K562 (cell line): ENCODE results near the gene TFAP2A. TPM values are rescaled to one million over a fixed set of nuclear protein-coding genes. Genes with fewer than 3 reads are reported as not detected.

ENCODE experiments used
- ATAC-seq: fragments of 200-7000 bp; cut with Tn5 transposase; 3 replicates; pipeline ENCODE4 v1.9.1; 2020; ENCODE audit warnings: moderate library complexity
- BruUV-seq: library from RNA; stranded (reverse); fragments of 400-500 nt; replicated peaks from 2 replicates; lab custom pipeline; 2021; lab: Mats Ljungman, UMichigan
- CTCF ChIA-PET: fragments of 300-600 bp; formaldehyde crosslinking; extraction: SDS; loops from one replicate; lab custom pipeline; 2021; ENCODE audit warnings: low intra/inter-chr PET ratio; lab: Yijun Ruan, JAX
- POLR2A ChIA-PET: fragments of 300-600, 350-650 bp; sonication (Branson Sonifier 250); formaldehyde crosslinking; extraction: SDS; loops from one replicate; lab custom pipeline; 2021; ENCODE audit warnings: antibody characterized with exemption, inconsistent platforms; lab: Yijun Ruan, JAX
- DNase-seq, 4 experiments: peaks; one replicate each; pipeline versions ENCODE4 v3.0.0 to v3.0.0-alpha.2; 2011 to 2018; ENCODE audit warnings: low spot score in 3 of 4, mixed read lengths in 3 of 4; ENCODE audit errors: extremely low read depth in 1 of 4
- FAIRE-seq: peaks from 2 replicates; lab custom pipeline; 2011; peaks lifted over from hg19 to GRCh38; lab: Jason Lieb, UNC
- H2AFZ ChIP-seq: 2 replicates; pipeline ENCODE4 v1.6.0; 2011; ENCODE audit warnings: low read depth, low read length, control low read depth, inconsistent platforms
- H3K27ac ChIP-seq: fragments of 200-600 bp; 3 replicates; pipeline ENCODE4 v1.8.0; 2011; ENCODE audit warnings: low read depth, mild to moderate bottlenecking, control low read depth, inconsistent platforms, low read length, moderate library complexity, mixed read lengths; ENCODE audit errors: extremely low read depth
- H3K27me3 ChIP-seq, 2 experiments: fragments of 300-600 bp in 1 of 2; 2 replicates in 1 of 2; 3 replicates in 1 of 2; pipeline versions ENCODE4 v1.6.0 to v1.8.0; 2011; ENCODE audit warnings: inconsistent platforms in 2 of 2, low read length in 2 of 2, mild to moderate bottlenecking in 1 of 2, mixed read lengths in 1 of 2, moderate library complexity in 1 of 2; ENCODE audit not compliant: control insufficient read depth in 2 of 2, insufficient read depth in 2 of 2
- H3K36me3 ChIP-seq: fragments of 300-600 bp; 3 replicates; pipeline ENCODE4 v1.8.0; 2011; ENCODE audit warnings: mild to moderate bottlenecking, low read length, inconsistent platforms; ENCODE audit not compliant: control insufficient read depth, insufficient read depth
- H3K4me1 ChIP-seq, 2 experiments: fragments of 200-600 bp in 1 of 2; replicated peaks in 1 of 2; 2 replicates in 1 of 2; 3 replicates in 1 of 2; pipeline versions ENCODE4 v1.5.1 to v1.8.0; 2011; ENCODE audit warnings: inconsistent platforms in 2 of 2, low read length in 2 of 2, mild to moderate bottlenecking in 1 of 2, mixed read lengths in 1 of 2, moderate library complexity in 1 of 2; ENCODE audit not compliant: control insufficient read depth in 2 of 2, insufficient read depth in 2 of 2
- H3K4me2 ChIP-seq: 2 replicates; pipeline ENCODE4 v1.6.1; 2011; ENCODE audit warnings: low read length, control low read depth, inconsistent platforms, mixed read lengths; ENCODE audit not compliant: insufficient read depth
- H3K4me3 ChIP-seq: fragments of 200-600 bp; sonication (generic), shearing (Covaris generic); 2 replicates; pipeline ENCODE4 v1.5.1; 2016; ENCODE audit warnings: control low read depth, inconsistent platforms
- H3K79me2 ChIP-seq: fragments of 200-600 bp; 3 replicates; pipeline ENCODE4 v1.8.0; 2011; ENCODE audit warnings: low read length, inconsistent platforms; ENCODE audit not compliant: control insufficient read depth, insufficient read depth
- H3K9ac ChIP-seq, 2 experiments: 2 replicates each; pipeline versions ENCODE4 v1.6.0 to v1.6.1; 2011; ENCODE audit warnings: low read depth in 2 of 2, low read length in 2 of 2, control low read depth in 1 of 2, inconsistent platforms in 1 of 2, mild to moderate bottlenecking in 1 of 2, mixed read lengths in 1 of 2; ENCODE audit not compliant: insufficient read depth in 1 of 2
- H3K9me1 ChIP-seq: one replicate; pipeline ENCODE4 v1.6.0; 2011; ENCODE audit warnings: inconsistent platforms, mild to moderate bottlenecking, low read length, moderate library complexity; ENCODE audit not compliant: control insufficient read depth, insufficient read depth
- H3K9me3 ChIP-seq: replicated peaks from 2 replicates; pipeline ENCODE4 v1.5.1; 2011; ENCODE audit warnings: low read depth, low read length, inconsistent platforms; ENCODE audit not compliant: control insufficient read depth, insufficient read depth
- H4K20me1 ChIP-seq: replicated peaks from 2 replicates; pipeline ENCODE4 v1.6.1; 2011; ENCODE audit warnings: low read length, inconsistent platforms, mixed read lengths; ENCODE audit not compliant: control insufficient read depth, insufficient read depth
- ARID1B ChIP-seq: fragments of 450-650 bp; IDR thresholded peaks from 2 replicates; pipeline ENCODE4 v1.6.1; 2016; ENCODE audit warnings: antibody characterized with exemption, mild to moderate bottlenecking, inconsistent platforms
- BMI1 ChIP-seq: fragments of 150-350 bp; IDR thresholded peaks from 2 replicates; pipeline ENCODE4 v1.6.1; 2014; ENCODE audit warnings: low read length
- CBFA2T2 ChIP-seq: fragments of 450-650 bp; conservative IDR thresholded peaks from 2 replicates; pipeline ENCODE4 v1.6.1; 2017; ENCODE audit warnings: mild to moderate bottlenecking
- EWSR1 ChIP-seq: fragments of 450-650 bp; IDR thresholded peaks from 2 replicates; pipeline ENCODE4 v1.6.1; 2018; ENCODE audit warnings: borderline replicate concordance, mild to moderate bottlenecking, low read depth, moderate library complexity; ENCODE audit not compliant: partially characterized antibody
- NRF1 ChIP-seq, 2 experiments: fragments of 450-650 bp; IDR thresholded peaks in 1 of 2; conservative IDR thresholded peaks in 1 of 2; 2 replicates each; pipeline ENCODE4 v1.6.1; 2014; ENCODE audit warnings: mild to moderate bottlenecking in 2 of 2
- SMARCE1 ChIP-seq: fragments of 450-650 bp; IDR thresholded peaks from 2 replicates; pipeline ENCODE4 v1.7.1; 2016; ENCODE audit warnings: mild to moderate bottlenecking
- TEAD4 ChIP-seq, 2 experiments: sonication (generic) in 1 of 2; formaldehyde crosslinking in 1 of 2; IDR thresholded peaks; 2 replicates each; pipeline versions ENCODE4 v1.6.1 to v1.8.0; 2012 to 2022; ENCODE audit warnings: borderline replicate concordance in 1 of 2, inconsistent platforms in 1 of 2, low read length in 1 of 2, mild to moderate bottlenecking in 1 of 2, missing genetic modification reagents in 1 of 2
- ZBTB1 ChIP-seq: sonication (generic); formaldehyde crosslinking; IDR thresholded peaks from 2 replicates; pipeline ENCODE4 v1.8.1; 2023; ENCODE audit warnings: missing genetic modification reagents, low read depth, mild to moderate bottlenecking, borderline replicate concordance
- ZC3H4 ChIP-seq: sonication (generic); formaldehyde crosslinking; IDR thresholded peaks from 2 replicates; pipeline ENCODE4 v1.9.0; 2021; ENCODE audit warnings: missing genetic modification reagents, borderline replicate concordance
- WGBS: fragments of 100-300 bp; shearing (Covaris generic); methylation state at CpG from one replicate; pipeline ENCODE4 v1.1.6; 2016; ENCODE audit warnings: low coverage, mixed read lengths; ENCODE audit not compliant: insufficient coverage; ENCODE audit errors: missing lambda C conversion rate; 5-methylcytosine and 5-hydroxymethylcytosine counted together
- in situ Hi-C: fragments of 300-500 bp; cut with MboI; formaldehyde crosslinking; loops from 4 replicates; pipeline ENCODE4 v1.15.0; 2018; ENCODE audit warnings: inconsistent platforms, mixed read lengths
- intact Hi-C: fragments of 100-400 bp; cut with micrococcal nuclease; formaldehyde crosslinking; loops from 2 replicates; pipeline ENCODE4 v1.14.2; 2022
- polyA plus RNA-seq, 8 experiments: library from polyadenylated mRNA; depleted of rRNA in 4 of 8; stranded (reverse) in 5 of 8; unstranded in 3 of 8; fragments of >200 nt; fragmentation: Nextera tagmentation in 2 of 8; fragmentation: Illumina TruSeq in 1 of 8; extraction: Ambion mirVana in 2 of 8; extraction: Trizol in 1 of 8; gene quantifications; 2 replicates each; pipeline versions ENCODE4 v1.2.1 to v1.2.3, GENCODE V29; 2011 to 2014; ENCODE audit warnings: inconsistent platforms in 1 of 8, missing spikeins in 1 of 8
- total RNA-seq, 7 experiments: library from RNA; depleted of rRNA in 6 of 7; stranded (reverse); fragments of >200 nt in 6 of 7; fragmentation: Illumina TruSeq in 2 of 7; extraction: Trizol in 2 of 7; gene quantifications; 2 replicates each; pipeline versions ENCODE4 v1.2.1 to v1.2.3, GENCODE V29; 2011 to 2021; ENCODE audit warnings: low replicate concordance in 1 of 7
- TF ChIP-seq, protein P1 (sequence below): sonication (generic); formaldehyde crosslinking; IDR thresholded peaks from 2 replicates; pipeline ENCODE4 v1.8.0; 2022; ENCODE audit warnings: missing genetic modification reagents, mild to moderate bottlenecking, moderate library complexity, borderline replicate concordance
- TF ChIP-seq, protein P2 (sequence below): fragments of 450-650 bp; formaldehyde crosslinking; IDR thresholded peaks from 2 replicates; pipeline ENCODE4 v1.4.0; 2022; ENCODE audit warnings: missing genetic modification characterization
- TF ChIP-seq, protein P3 (sequence below): fragments of 450-650 bp; IDR thresholded peaks from 2 replicates; pipeline ENCODE4 v1.6.1; 2016; ENCODE audit warnings: low read depth, mild to moderate bottlenecking, moderate library complexity
- TF ChIP-seq, protein P4 (sequence below): fragments of 200-800 bp; sonication (Bioruptor generic); IDR thresholded peaks from 2 replicates; pipeline ENCODE4 v1.6.1; 2017; ENCODE audit warnings: missing genetic modification characterization, missing compliant biosample characterization
- TF ChIP-seq, protein P5 (sequence below), 2 experiments: fragments of 450-650 bp in 1 of 2; sonication (generic) in 1 of 2; formaldehyde crosslinking in 1 of 2; IDR thresholded peaks in 1 of 2; conservative IDR thresholded peaks in 1 of 2; 2 replicates each; pipeline versions ENCODE4 v1.6.1 to v1.8.1; 2016 to 2023; ENCODE audit warnings: mild to moderate bottlenecking in 2 of 2, moderate library complexity in 2 of 2, inconsistent platforms in 1 of 2, missing genetic modification reagents in 1 of 2

The TFAP2A gene
- total and polyA plus RNA-seq, 9 of the 15 experiments (the other 6 are each of a cell fraction or from before 2014, with no cell fraction given) = 0.14 to 0.53 (median 0.19) TPM; not detected in 1

DNA sequence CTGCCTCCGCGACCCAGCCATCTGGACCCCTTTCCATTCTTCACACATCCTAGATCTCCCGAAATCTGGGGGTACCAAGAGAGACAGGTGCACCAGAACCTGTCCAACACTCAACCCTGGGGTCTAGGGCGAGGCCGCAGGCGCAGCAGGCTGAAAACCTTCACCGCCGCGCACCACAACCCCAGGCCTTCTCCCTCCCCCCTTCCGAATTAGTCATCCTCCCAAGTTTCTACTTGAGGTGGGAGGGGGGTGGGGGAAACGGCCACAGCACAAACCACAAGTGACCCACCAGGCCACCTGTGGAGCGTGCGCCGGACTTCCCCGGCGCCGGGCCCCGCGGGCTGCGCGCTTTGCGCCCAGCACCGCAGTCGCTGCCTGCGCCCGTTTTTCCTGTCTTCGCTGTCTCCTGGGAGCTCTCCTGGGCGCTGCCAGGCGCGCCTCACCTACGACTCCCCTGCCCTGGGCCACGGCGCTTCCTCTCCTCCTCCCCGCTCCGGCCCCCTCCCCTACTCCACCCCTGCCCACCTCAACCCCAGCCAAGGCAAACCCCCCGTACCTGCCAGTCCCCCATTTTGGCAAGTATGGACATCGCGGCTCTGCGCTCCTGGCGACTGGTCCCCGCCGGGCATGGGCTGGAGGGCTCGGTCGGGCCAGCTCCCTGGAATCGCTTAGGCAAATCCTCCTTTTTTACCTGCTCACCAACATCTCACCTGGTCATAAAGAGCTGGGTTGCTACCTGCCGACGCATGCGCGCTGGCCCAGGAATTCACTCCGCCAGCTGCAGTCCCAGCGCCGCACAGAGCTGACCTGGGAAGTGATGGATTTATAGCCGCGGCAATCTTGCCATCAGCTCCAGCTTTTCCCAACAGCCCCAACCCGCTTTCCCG, 4.2 kb upstream of the TFAP2A start:
- no peaks in the 10 kb centered on the region; the same call in 1 of the 2 replicates for H4K20me1 ChIP-seq
- H3K4me2 ChIP-seq = no peak overlapping the region
- no peaks in the 10 kb centered on the region for H3K9me1 ChIP-seq
- intact Hi-C loops = no loop called here
- whole genome bisulfite sequencing = 8% methylated on average over 32 of the region's 56 CpGs
- in situ Hi-C loops = no loop called here
- H3K27me3 ChIP-seq = peaks cover 47 to 84% of the 10 kb centered on the region in 2 experiments
- H3K4me3 ChIP-seq = no peak overlapping the region
- 0 out of 4 replicates have a peak overlapping the region, but pooled peaks of 1 of the 2 experiments have one; percentile 28 for H3K9ac ChIP-seq
- peaks cover 0 to 58% of the 10 kb centered on the region in 2 experiments; a peak in 3 of 5 replicates for H3K4me1 ChIP-seq
- ATAC-seq = peak; percentile 24
- POLR2A ChIA-PET = interaction anchor here (1.0 kb wide), 1 partner anchor 15 kb away, joined by 3 read pairs; no protein-coding TSS in a partner anchor
- peak; percentile 66 to 71 (median 70) for DNase-seq
- H2AFZ ChIP-seq = no peak overlapping the region
- H3K36me3 ChIP-seq = no peaks in the 10 kb centered on the region
- no TSS peak for BruUV-seq
- H3K27ac ChIP-seq = no peak overlapping the region
- no peak for FAIRE-seq
- no peaks in the 10 kb centered on the region for H3K9me3 ChIP-seq
- CTCF ChIA-PET = no interaction called here
- H3K79me2 ChIP-seq = no peaks in the 10 kb centered on the region
- TF ChIP-seq, protein P1, sequence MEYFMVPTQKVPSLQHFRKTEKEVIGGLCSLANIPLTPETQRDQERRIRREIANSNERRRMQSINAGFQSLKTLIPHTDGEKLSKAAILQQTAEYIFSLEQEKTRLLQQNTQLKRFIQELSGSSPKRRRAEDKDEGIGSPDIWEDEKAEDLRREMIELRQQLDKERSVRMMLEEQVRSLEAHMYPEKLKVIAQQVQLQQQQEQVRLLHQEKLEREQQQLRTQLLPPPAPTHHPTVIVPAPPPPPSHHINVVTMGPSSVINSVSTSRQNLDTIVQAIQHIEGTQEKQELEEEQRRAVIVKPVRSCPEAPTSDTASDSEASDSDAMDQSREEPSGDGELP (CRISPR knock-in tag) = peak; percentile 41
- TF ChIP-seq NRF1 (conservative IDR thresholded peaks at IDR 0.05 in 1 of 2, IDR thresholded peaks at IDR 0.05 in 1 of 2) (peak; percentile 73 to 81), SMARCE1 (0 out of 2 replicates have a peak, but pooled peaks have one; percentile 14), EWSR1 (no peak), ZBTB1 (CRISPR knock-in tag) (peak; percentile 95), ZC3H4 (CRISPR knock-in tag) (no peak), CBFA2T2 (peak; percentile 26), TEAD4 (IDR thresholded peaks at IDR 0.05; ENCODE audit: low read length) (0 out of 2 replicates have a peak, but pooled peaks have one; percentile 10), TEAD4 (CRISPR knock-in tag; IDR thresholded peaks at IDR 0.05; ENCODE audit: borderline replicate concordance) (no peak), BMI1 (no peak), ARID1B (0 out of 2 replicates have a peak, but pooled peaks have one; percentile 11)
- TF ChIP-seq, protein P2, sequence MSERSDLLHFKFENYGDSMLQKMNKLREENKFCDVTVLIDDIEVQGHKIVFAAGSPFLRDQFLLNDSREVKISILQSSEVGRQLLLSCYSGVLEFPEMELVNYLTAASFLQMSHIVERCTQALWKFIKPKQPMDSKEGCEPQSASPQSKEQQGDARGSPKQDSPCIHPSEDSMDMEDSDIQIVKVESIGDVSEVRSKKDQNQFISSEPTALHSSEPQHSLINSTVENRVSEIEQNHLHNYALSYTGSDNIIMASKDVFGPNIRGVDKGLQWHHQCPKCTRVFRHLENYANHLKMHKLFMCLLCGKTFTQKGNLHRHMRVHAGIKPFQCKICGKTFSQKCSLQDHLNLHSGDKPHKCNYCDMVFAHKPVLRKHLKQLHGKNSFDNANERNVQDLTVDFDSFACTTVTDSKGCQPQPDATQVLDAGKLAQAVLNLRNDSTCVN (CRISPR knock-in tag) = no peak
- TF ChIP-seq, protein P3, sequence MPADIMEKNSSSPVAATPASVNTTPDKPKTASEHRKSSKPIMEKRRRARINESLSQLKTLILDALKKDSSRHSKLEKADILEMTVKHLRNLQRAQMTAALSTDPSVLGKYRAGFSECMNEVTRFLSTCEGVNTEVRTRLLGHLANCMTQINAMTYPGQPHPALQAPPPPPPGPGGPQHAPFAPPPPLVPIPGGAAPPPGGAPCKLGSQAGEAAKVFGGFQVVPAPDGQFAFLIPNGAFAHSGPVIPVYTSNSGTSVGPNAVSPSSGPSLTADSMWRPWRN = peak; percentile 78
- TF ChIP-seq, protein P4, sequence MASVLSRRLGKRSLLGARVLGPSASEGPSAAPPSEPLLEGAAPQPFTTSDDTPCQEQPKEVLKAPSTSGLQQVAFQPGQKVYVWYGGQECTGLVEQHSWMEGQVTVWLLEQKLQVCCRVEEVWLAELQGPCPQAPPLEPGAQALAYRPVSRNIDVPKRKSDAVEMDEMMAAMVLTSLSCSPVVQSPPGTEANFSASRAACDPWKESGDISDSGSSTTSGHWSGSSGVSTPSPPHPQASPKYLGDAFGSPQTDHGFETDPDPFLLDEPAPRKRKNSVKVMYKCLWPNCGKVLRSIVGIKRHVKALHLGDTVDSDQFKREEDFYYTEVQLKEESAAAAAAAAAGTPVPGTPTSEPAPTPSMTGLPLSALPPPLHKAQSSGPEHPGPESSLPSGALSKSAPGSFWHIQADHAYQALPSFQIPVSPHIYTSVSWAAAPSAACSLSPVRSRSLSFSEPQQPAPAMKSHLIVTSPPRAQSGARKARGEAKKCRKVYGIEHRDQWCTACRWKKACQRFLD (CRISPR knock-in tag) = no peak
- TF ChIP-seq, protein P5, sequence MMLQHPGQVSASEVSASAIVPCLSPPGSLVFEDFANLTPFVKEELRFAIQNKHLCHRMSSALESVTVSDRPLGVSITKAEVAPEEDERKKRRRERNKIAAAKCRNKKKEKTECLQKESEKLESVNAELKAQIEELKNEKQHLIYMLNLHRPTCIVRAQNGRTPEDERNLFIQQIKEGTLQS (IDR thresholded peaks at IDR 0.05) = peak; percentile 67
- TF ChIP-seq, protein P5 (CRISPR knock-in tag; conservative IDR thresholded peaks at IDR 0.05) = no peak
